CD4-positive, alpha-beta T cell treated with Interleukin-17A for 4 hours (primary cell): ENCODE results near the gene PPFIA4.
"Not testable (repeated sequence)": the region's sequence is repeated elsewhere in the genome, so short reads cannot be mapped to it uniquely, and the experiment has no call there.

ENCODE experiments used
- DNase-seq: peaks from one replicate; pipeline ENCODE4 v3.0.0-alpha.2; 2020; ENCODE audit warnings: mixed read lengths

PPFIA4 gene

GRCh38 chr1:203017692-203018091 lies 8.6 kb upstream of the PPFIA4 start:
- no peak for DNase-seq

GRCh38 chr1:203022855-203023254 lies 3.4 kb upstream of the PPFIA4 start:
- DNase-seq: not testable (repeated sequence)

GRCh38 chr1:203025686-203026030 lies 633 bp upstream of the PPFIA4 start:
- DNase-seq: no peak

GRCh38 chr1:203026666-203027663 lies 674 bp downstream of the PPFIA4 start:
- DNase-seq: no peak

- no peak for DNase-seq
These were observed 1.9 kb downstream of the PPFIA4 start for GRCh38 chr1:203028067-203028783.

- DNase-seq: no peak
These were observed 2.7 kb downstream of the PPFIA4 start for GRCh38 chr1:203028784-203029553.

GRCh38 chr1:203031467-203031866 lies 5.2 kb downstream of the PPFIA4 start:
- no peak for DNase-seq

- no peak for DNase-seq
These were observed 7.0 kb downstream of the PPFIA4 start for GRCh38 chr1:203033287-203033686.

GRCh38 chr1:203033917-203034316 lies 7.6 kb downstream of the PPFIA4 start:
- DNase-seq: no peak

GRCh38 chr1:203034422-203035110 lies 8.3 kb downstream of the PPFIA4 start:
- DNase-seq: no peak

- DNase-seq: no peak
These were observed 9.1 kb downstream of the PPFIA4 start for GRCh38 chr1:203035111-203036000.

- no peak for DNase-seq
These were observed 9.8 kb downstream of the PPFIA4 start for GRCh38 chr1:203036135-203036534.

- no peak for DNase-seq
These were observed 10.2 kb downstream of the PPFIA4 start for GRCh38 chr1:203036537-203036936.

GRCh38 chr1:203037509-203038190 lies 11.4 kb downstream of the PPFIA4 start:
- DNase-seq: no peak

GRCh38 chr1:203038217-203038741 lies 12.0 kb downstream of the PPFIA4 start:
- no peak for DNase-seq

- DNase-seq: peak; percentile 76
These were observed 12.8 kb downstream of the PPFIA4 start for GRCh38 chr1:203038891-203039608.

- no peak for DNase-seq
These were observed 13.6 kb downstream of the PPFIA4 start for GRCh38 chr1:203039609-203040512.

- no peak for DNase-seq
These were observed 14.4 kb downstream of the PPFIA4 start for GRCh38 chr1:203040513-203041275.
